Putamen (tissue), 1 donor: ENCODE results near the gene ABCB11.

ENCODE experiments used
- DNase-seq: peaks from one replicate; pipeline ENCODE4 v3.0.0-alpha.2; 2016; ENCODE audit warnings: low spot score

The ABCB11 gene

DNA sequence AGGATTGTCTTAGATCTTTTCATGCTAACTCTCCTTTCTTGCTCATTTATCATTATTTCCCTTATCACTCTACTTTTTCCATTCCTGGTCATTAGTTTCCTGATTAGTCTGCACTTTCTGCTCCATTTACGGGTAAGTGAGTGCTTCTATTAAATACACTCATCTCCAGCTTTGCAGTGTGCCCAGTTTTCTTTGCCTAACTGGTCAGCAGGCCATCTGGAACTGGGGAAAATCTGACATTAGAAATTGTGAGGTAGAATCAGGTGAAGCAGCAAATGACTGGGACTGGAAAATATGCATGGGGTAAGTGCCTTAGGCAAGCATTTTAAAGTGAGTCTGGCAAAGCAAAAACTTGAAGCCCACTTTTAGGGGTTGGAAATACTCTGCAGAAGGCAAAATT lies 100.9 kb downstream of the ABCB11 start:
- DNase-seq: no peak

DNA sequence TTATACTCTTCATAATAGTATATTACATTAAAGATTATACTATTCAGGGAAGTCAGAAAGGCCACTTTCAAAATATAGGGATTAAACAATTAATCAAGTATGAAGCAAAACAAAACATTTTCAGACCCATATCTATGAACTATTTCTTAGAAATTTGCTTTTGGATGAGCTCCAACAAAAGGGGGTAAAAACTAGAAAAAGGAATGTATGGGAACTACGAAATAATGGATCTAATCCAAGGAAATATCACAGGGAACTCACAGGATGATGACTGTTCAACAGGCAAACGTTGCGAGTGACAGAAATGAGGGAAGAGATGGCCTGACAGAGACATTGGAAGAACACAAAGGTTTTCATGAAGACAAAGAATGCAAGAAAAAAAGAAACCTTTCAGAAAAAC lies 102.1 kb downstream of the ABCB11 start:
- no peak for DNase-seq

DNA sequence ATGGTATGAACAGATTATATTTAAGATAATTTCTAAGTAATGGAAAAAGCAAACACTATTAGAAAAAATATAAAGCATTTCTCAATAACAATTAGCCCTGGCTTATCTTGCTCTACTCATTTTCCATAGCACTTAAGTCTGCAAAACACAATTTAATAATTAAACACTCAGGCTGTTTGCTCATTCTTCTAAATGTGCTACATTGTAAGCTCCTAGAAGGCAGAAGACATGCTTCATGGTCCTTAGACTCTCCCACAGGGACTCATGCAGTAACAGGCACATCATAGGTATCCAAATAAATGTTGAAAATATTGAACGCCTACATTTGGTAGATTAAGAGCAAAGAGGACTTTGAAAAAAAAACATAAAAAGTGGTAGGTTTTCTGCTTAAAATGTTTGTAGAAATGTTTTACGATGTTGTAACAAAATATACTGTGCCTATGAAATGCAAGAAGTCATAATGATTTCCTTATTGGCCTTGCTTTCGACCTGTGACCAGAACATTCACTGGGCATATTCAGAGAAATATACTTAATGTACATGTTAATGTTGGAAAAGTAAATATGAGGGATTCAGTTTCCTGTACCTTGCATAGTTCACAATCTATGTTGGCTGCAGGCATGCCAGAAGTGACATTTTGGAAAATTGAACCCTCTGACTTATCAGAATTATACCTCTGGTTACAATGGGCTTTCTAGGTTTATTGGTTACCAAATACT lies 102.9 kb downstream of the ABCB11 start:
- no peak for DNase-seq

DNA sequence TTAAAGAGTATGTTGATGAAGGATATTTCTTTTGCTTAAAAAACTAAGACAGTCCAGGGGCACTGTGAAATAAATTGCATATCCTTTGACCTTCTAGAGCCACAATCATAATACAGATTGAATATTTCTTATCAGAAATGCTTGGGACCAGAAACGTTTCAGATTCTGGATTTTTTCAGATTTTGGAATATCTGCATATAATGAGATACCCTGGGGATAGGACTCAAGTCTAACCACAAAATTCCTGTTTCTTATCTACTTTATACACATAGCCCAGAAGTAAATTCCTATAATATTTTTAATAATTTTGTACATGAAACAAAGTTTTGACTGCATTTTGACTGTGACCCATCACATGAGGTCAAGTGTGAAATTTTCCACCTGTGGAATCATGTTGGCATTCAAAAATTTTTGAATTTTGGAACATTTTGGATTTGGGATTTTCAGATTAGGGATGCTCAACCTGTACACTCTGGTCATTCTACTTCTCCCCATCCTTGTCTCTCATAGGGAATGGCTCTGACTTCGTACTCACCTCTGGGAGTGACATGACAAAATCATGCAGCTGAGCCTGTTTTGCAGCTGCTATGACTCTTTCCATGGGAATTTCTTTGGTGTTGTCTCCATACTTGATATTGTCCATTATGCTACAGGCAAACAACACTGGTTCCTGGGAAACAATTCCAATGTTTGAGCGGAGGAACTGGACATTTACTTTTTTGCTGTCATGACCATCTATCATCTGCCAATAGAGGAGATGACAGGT lies 104.3 kb downstream of the ABCB11 start:
- DNase-seq: no peak

DNA sequence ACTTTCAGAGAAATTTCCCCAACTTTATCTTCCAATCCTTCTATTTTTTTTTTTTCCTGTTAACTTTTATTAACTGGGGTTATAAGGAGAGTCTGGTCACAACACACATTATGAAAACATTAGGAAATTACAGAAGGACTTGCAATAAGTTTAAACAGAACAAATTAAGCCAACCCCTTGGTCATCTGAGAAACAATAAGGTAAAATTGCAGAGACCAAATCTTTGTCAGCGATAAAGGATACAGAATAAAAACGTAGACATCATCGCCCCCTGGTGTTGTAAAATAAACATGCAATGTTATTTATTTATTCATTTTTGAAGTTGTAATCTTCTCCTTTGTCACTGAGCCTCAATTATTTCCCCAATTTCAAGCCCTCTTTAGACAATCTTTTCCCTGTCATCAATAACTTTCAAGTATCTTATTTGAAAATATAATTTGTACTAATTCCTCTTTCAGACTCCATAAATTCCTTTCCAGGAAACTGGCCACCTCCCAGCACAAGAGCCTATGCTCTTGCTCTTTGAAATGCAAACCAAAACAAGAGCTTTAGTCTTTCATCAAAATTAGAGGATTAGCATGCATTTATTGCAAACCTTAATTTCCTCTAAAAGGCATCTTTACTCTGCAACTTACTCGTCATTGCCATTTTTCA lies 110.5 kb downstream of the ABCB11 start:
- no peak for DNase-seq

DNA sequence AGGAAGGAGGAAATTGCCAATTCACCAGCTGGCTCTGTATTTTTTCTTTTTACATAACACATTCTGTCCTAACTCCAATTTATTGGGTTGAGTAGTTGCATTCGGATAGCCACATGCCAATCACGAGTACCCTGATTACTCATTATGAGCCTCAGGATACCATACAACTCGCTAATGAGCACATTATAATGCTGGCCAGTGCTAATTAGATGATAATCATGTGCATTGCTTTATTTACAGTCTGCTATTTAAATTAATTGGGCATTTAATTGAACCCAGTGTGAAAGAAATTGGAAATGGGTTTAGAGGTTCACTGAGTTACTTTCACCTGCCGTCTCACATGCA lies 114.8 kb downstream of the ABCB11 start:
- no peak for DNase-seq

DNA sequence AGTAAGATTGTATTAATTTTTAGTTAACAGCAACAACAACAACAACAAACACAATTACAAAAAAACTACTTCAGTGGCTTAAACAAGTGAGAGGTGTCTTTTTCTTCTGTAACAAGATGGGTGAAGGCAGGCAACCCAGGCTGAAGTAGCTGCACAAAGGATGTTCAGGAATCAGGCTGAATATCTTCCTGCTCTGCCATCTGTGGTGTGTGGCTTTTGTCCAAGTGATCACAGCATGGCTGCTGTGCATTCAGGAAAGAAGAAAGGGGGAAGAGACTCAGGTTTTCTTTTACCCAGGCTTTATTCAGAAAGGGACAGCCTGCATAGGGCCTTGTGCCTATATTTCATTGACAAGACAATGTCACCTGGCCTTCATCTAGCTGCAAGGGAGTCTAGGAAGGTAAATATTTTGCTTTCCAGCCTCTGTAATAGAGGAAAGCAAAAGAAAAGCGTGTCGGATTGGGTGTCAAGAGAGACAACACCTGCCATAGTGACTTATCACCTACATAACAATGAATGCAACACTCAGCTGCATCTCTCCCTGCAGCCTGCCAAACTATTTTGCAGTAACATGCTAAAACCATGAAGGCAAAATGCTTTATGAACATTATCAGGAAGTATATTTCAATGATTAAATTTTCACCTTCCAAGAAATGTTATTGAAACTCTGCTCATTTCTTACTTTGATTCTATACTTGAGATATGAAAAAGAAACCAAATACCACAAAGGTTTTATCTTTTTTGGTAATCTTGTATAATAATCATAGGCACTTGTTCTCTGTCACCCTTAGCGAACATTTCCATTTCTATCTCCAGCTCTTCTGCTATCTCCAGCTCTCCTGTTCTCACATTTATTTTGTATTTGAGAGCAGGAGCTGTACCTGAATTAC lies 115.4 kb downstream of the ABCB11 start:
- DNase-seq: no peak

DNA sequence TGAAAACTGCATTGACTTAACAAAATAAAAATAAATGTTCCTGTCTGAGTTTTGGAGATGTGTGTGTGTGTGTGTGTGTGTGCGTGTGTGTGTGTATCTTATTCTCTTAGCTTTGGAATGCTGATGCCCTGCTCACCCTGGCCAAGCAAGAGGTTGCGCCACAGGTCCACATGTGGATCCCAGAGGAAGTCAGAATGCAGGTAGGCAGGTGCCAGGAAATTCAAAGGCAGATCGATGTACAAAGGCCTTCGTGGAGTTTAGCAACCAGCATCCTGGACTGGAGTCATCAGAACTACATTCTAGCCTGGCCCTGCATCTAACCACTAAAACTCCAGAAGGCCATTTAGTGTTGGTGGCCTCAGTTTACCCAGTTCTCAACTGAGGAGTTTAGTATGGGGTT lies 117.6 kb downstream of the ABCB11 start:
- DNase-seq: no peak

DNA sequence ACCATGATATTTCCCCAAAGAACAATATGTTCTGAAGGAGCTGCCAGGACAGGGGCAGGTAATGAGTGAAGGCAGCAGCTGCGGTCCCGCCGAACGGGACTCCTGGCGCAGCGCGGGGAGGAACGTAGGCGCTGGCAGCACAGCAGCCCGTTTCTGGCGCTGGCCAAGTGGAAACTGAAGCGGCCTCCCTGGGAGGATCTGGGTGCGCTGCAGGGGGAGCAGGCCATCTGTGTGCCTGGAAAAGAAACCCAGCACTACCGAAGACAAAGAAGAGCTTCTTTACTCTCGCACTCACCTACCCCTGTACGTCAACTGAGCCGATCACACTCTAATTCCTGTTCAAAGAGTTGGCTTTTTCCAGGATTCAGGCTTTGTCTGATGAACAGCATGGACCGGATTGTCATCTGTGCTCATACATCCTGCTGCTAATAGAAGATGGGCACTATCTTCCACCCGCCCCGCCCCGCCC lies 118.2 kb downstream of the ABCB11 start:
- no peak for DNase-seq

DNA sequence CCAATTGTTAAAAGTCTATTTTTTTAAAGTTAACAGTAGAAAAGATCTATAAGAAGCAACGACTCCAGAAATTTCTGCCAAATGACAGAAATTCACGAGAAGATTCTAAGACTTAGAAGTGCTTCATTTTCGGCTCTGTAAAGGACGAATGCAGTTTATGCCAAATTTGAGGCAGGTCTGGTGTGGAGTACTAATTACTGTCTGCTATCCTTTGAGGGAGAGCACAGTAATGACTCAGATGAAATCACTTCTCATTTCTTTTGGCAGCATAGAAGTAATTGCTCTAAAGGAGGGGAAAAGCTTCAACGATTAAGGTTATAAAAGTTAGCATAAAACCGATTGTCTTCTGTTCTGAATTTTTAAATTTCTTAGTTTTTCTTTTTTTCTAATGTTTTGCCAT lies 118.7 kb downstream of the ABCB11 start:
- no peak for DNase-seq

DNA sequence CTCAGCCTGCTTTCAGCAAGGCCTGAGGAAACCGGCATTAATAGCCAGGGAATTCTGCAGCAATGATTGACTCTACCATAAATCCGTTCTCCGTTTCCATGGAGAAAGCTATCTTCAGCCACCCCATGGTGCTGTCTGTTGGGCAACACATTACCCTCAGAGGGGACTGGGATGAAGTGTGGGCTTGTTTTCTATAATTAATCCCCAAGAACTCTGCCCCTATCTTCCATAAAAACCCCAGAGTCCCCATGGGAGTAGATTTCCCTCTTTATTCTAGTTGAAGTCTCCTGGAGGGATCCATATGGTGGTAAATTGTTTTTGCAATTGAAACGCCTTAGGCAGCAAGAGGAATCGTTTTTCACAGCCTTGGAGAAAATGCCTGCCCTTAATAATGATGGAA lies 120.8 kb downstream of the ABCB11 start:
- no peak for DNase-seq

DNA sequence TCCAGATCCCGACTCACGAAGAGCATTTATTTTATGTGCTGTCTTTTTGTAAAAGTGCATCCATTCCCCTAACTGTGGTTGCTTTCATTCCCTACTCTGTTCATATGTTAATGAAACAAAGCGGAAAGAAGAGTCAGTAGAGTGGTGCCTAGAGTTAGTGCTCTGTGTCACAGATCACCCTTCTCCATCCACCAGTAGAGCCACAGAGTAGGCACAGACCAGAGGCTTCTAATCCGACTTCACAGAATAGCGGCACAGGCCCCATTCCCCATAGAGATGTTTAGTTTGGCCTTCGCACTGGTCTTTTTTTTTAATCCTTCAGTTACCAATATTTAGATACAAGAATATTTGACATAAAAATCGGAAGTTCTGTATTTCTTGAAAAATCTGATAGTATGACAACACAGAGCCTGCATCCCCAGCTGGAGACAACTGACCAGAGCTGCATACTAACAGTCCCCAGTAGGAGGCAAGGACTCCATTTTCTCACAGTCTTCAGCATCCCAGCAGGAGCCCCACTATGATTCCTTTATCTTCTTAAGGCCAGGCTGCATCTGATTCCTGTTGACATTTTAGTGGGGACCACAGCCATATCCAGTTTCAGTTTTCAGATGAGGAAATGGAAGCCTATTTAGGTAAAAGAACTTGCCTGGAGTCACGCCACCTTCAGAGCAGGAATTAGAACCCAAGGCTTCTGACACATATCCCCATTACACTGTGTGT lies 123.0 kb downstream of the ABCB11 start:
- DNase-seq: no peak

DNA sequence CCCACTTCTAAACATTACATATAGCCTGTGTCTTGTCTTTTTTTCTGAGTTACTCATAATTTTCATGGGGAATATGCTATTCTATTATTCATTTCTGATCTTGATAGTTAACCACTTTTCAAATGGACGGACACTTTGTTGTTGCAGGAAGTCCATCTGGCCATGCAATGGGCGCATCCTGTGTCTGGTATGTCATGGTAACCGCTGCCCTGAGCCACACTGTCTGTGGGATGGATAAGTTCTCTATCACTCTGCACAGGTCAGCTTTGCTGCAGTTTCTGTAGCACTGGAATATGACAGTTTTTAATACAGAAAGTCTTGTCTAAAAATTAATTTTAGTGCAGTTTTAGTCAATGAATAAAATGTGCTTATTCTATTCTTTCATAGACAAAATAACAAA lies 126.8 kb downstream of the ABCB11 start:
- no peak for DNase-seq

DNA sequence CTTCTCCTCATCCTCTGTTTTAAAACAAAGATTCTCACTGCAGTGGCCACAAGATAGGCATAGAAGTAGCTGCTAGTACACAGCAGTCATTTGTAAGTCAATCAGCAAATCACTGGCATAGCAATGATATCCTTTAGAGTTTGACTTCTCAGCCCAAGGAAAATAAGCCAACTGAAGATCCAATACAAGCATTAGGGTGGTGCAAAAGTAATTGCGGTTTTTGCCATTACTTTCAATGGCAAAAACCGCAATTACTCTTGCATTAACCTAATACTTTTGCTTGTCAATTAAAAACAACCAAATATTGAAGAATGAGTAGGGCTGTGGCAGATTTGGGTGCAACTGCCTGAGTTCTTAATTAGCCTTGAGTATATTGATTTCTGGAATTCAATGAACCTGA lies 127.2 kb downstream of the ABCB11 start:
- DNase-seq: no peak

DNA sequence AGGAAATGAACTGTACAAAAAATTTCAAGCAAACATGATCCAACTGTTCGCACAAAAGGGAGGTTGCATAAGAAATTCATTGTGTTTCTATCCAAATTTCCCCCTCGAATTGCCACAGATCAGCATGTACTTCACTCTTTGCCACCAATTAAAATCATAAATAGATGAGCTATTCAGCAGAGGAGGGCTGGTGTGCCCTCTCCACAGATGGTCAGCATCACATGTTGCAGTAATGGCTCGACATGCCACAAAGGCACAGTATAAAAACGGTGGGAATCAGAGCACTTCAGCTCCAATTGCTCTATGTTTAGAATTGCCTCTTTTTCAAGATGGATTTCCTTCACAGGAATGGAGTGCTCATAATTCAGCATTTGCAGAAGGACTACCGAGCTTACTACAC lies 130.1 kb downstream of the ABCB11 start, which contains the start of gene G6PC2:
Gene G6PC2 (plus strand): TSS at position 289 of the 400 bp plus-strand sequence. CDS start 41 bp downstream, at position 330.
- no peak for DNase-seq

DNA sequence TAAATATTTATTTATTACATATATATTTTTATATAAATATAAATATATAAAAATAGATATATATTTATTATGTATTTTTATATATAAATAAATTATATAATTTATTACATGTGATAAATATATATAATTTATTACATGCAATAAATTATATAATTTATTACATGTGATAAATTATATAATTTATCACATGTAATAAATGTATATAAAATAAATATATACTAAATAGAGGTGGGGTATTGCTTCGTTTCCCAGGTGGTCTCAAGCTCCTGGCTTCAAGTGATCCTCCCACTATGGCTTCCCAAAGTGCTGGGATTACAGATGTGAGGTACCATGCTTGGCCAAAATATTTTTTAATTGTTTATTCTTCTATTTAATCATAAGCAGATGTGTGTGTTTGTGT lies 133.7 kb downstream of the ABCB11 start:
- no peak for DNase-seq

DNA sequence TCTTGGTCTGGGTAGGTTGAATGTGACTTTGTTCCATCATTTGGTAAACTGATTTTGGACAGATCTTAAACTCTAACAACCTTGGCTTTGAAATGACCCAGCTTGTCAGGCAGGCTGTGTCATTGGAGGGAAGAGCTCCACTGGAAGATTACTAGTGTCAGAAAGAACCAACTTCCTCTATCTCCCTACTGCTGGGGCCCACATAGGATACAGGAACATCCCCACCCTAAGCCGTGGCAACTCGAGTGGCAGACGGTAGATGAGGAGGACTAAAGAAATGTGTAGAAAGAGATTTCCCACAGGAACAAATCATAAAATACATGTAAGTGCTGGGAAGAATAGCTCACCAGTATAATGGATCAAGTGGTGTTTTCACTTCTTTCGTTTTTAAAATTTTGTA lies 134.3 kb downstream of the ABCB11 start:
- no peak for DNase-seq

DNA sequence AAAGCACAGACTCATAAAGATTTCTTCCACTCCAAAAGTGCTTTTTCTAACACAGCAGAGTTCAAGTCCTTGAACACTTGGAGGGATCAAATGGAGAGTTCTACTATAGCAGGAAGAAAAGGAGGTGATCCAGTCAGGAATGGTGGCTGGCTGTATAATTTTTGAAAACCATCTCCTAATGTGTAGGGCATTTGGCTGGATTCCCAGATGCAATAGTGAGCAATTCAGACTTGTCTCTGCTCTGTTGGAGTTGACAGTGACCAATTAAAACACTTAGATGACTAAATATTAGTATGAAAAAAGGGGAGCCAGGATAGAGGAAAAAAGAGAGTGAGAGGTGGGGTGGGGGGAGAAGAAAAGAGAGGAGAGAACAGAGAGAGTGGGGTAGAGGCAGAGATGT lies 135.4 kb downstream of the ABCB11 start:
- no peak for DNase-seq

DNA sequence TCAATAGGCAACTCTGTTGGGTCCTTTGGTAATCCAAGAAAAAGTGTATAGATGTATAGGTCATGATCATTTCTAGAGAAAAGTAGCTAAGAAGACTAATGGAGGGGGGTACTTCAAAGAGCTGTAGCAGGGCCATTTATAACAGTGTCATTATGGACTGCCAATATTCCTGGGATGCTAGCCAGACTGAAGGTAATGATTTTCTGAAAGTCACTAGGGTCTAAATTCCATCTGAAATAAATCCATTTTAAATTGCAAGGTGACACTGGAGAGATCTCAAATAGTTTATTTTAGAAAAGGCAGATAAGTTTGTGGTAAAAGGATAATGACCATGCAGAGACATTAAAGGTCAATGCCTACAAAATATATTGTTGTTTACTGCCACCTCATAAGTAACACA lies 136.4 kb downstream of the ABCB11 start:
- no peak for DNase-seq

DNA sequence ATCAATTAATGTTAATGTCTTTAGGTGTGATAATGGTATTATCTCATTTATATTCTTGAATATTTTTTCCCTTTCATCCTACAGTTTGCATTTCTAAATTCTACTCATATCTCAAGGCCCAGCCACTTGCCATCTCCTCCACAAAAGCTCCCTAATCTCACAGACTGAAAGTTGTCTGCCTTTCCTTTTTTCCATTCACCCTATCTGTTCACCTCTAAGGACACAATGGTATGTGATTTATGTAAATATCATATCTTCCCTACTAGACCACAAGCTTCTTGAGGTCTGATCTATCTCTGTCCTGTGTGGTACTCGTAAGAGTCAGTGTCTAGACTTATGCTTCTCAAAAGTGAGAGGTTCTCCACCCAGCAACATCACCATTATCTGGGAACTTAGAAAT lies 137.0 kb downstream of the ABCB11 start:
- DNase-seq: no peak

DNA sequence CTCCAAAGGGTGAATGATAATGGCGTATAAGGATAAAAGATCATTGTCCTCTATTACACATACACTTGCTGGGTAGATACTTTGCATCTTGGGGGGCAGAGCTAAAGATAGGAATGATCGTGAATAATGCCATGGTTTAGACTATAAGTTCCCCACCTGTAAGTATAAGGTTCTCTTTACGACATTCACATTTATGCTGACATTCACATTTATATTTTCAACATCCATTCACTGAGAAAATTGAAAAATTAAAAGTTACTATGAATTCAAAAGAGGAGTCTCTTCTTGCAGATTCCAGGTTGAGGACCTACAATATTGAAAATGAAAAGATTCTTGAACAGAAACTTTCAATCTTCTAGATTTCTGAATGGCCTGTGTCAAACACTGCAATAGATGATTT lies 138.8 kb downstream of the ABCB11 start:
- DNase-seq: no peak
